ENCODE measurements around the gene SPIB.
"Not testable (repeated sequence)": the region's sequence is repeated elsewhere in the genome, so short reads cannot be mapped to it uniquely, and the experiment has no call there.

SPIB gene

GRCh38 chr19:50447750-50448149 is 29.0 kb downstream of the SPIB start:
- DNase-seq: no peak

- no peak for DNase-seq
Observed at GRCh38 chr19:50449236-50449899, 30.6 kb downstream of the SPIB start.

- DNase-seq: no peak
Observed at GRCh38 chr19:50450369-50451222, 31.9 kb downstream of the SPIB start.

- no peak for DNase-seq
Observed at GRCh38 chr19:50451223-50451534, 32.4 kb downstream of the SPIB start.

GRCh38 chr19:50453243-50453642 is 34.5 kb downstream of the SPIB start:
- no peak for DNase-seq

GRCh38 chr19:50455992-50456391 is 37.3 kb downstream of the SPIB start:
- no peak for DNase-seq

GRCh38 chr19:50457300-50457699 is 38.6 kb downstream of the SPIB start:
- DNase-seq: no peak

- DNase-seq: no peak
Observed at GRCh38 chr19:50458396-50459066, 39.8 kb downstream of the SPIB start.

GRCh38 chr19:50459067-50459456 is 40.3 kb downstream of the SPIB start:
- DNase-seq: no peak

GRCh38 chr19:50459638-50460037 is 40.9 kb downstream of the SPIB start:
- no peak for DNase-seq

GRCh38 chr19:50460161-50460765 is 41.5 kb downstream of the SPIB start:
- DNase-seq: no peak

- peak; percentile 53 for DNase-seq
Observed at GRCh38 chr19:50461066-50461875, 42.5 kb downstream of the SPIB start.

- DNase-seq: no peak
Observed at GRCh38 chr19:50462970-50463369, 44.2 kb downstream of the SPIB start.

GRCh38 chr19:50464348-50464747 is 45.6 kb downstream of the SPIB start:
- no peak for DNase-seq

- no peak for DNase-seq
Observed at GRCh38 chr19:50465000-50465399, 46.3 kb downstream of the SPIB start.

- no peak for DNase-seq
Observed at GRCh38 chr19:50465986-50466705, 47.4 kb downstream of the SPIB start.

GRCh38 chr19:50466706-50467039 is 47.9 kb downstream of the SPIB start:
- DNase-seq: no peak

GRCh38 chr19:50467566-50467965 is 48.8 kb downstream of the SPIB start:
- DNase-seq: no peak

GRCh38 chr19:50468818-50469217 is 50.1 kb downstream of the SPIB start:
- DNase-seq: no peak

- DNase-seq: not testable (repeated sequence)
Observed at GRCh38 chr19:50473336-50473735, 54.6 kb downstream of the SPIB start.

GRCh38 chr19:50475101-50475568 is 56.4 kb downstream of the SPIB start:
- DNase-seq: no peak

GRCh38 chr19:50475736-50476223 is 57.0 kb downstream of the SPIB start:
- DNase-seq: no peak
